OCI-LY7 (cell line): Measurements from ENCODE around the gene KCND3.

Source experiments
- CTCF ChIP-seq: fragments of 200-600 bp; sonication (generic); conservative IDR thresholded peaks from 2 replicates; pipeline ENCODE4 v1.5.1; 2014; ENCODE audit warnings: mild to moderate bottlenecking, antibody characterized with exemption, low read length, moderate library complexity, mixed read lengths
- EZH2phosphoT487 ChIP-seq: fragments of 200-600 bp; sonication (generic); IDR thresholded peaks from 2 replicates; pipeline ENCODE4 v1.6.1; 2018; ENCODE audit warnings: low read depth, borderline replicate concordance, mild to moderate bottlenecking, mixed run types, antibody characterized with exemption, low read length, moderate library complexity, mixed read lengths

GRCh38 chr1:111978695-111979094 lies 10.8 kb downstream of the KCND3 start:
- TF ChIP-seq CTCF (no peak), EZH2phosphoT487 (no peak)
